Activated CD8-positive, alpha-beta T cell treated with anti-CD3 and anti-CD28 coated beads, Interleukin-2, amount 10 ng/mL, durations not matched to agents 7 days and 5 days (primary cell): Measurements from ENCODE around the gene DAPK3. TPM values are rescaled to one million over a fixed set of nuclear protein-coding genes. Genes with fewer than 3 reads are reported as not detected.
"Not testable (repeated sequence)": the region's sequence is repeated elsewhere in the genome, so short reads cannot be mapped to it uniquely, and the experiment has no call there.

Experiments used
- ATAC-seq: fragments of 150-1000 bp; cut with Tn5 transposase; one replicate; pipeline ENCODE4 v1.10.0; 2021; ENCODE audit warnings: moderate library complexity
- CTCF ChIA-PET: fragments of 350-600 bp; sonication (Branson Sonifier 250); formaldehyde crosslinking; loops from one replicate; lab custom pipeline; 2021; ENCODE audit warnings: antibody characterized with exemption; lab: Charles Lee
- POLR2A ChIA-PET: fragments of 350-600 bp; sonication (Branson Sonifier 250); formaldehyde crosslinking; loops from one replicate; lab custom pipeline; 2021; ENCODE audit warnings: antibody characterized with exemption; lab: Charles Lee
- DNase-seq: peaks from one replicate; pipeline ENCODE4 v3.0.0-alpha.2; 2020
- H3K27ac Mint-ChIP-seq: one replicate; pipeline ENCODE4 v1.8.0; 2021; ENCODE audit warnings: mild to moderate bottlenecking, mixed read lengths
- H3K27me3 Mint-ChIP-seq: one replicate; pipeline ENCODE4 v1.8.0; 2021; ENCODE audit warnings: low read depth, mixed read lengths
- H3K36me3 Mint-ChIP-seq: one replicate; pipeline ENCODE4 v1.8.0; 2021; ENCODE audit warnings: low read depth, mixed read lengths
- H3K4me1 Mint-ChIP-seq: one replicate; pipeline ENCODE4 v1.8.0; 2021; ENCODE audit warnings: low read depth, mixed read lengths
- H3K4me3 Mint-ChIP-seq: one replicate; pipeline ENCODE4 v1.8.0; 2021; ENCODE audit warnings: mild to moderate bottlenecking, mixed read lengths
- H3K9me3 Mint-ChIP-seq: one replicate; pipeline ENCODE4 v1.8.0; 2022; ENCODE audit warnings: mixed read lengths; ENCODE audit not compliant: insufficient read depth
- total RNA-seq, 2 experiments: library from RNA; stranded (reverse); gene quantifications; one replicate each; pipeline ENCODE4 v1.2.3, GENCODE V29; 2021

The DAPK3 gene
- total RNA-seq, 2 experiments from 2014 or later: 43.0 to 44.9 TPM

GRCh38 chr19:3975144-3975543 lies 4.2 kb upstream of the DAPK3 start:
- ChIA-PET POLR2A (interaction anchor here (0.5 to 1.5 kb wide), 3 partner anchors 10 to 163 kb away, joined by 3 to 4 read pairs (median 4); partner anchors contain the start of gene EEF2), CTCF (interaction anchor here (1.2 kb wide), 1 partner anchor 11 kb away, joined by 3 read pairs; no protein-coding TSS in a partner anchor)
- peaks cover 42% of the 10 kb centered on the region for H3K36me3 Mint-ChIP-seq
- no peak overlapping the region for H3K4me3 Mint-ChIP-seq
- no peak for ATAC-seq
- no peak for DNase-seq
- no peak overlapping the region for H3K27ac Mint-ChIP-seq
- H3K4me1 Mint-ChIP-seq: peaks cover 19% of the 10 kb centered on the region
- H3K27me3 Mint-ChIP-seq: no peaks in the 10 kb centered on the region
- H3K9me3 Mint-ChIP-seq: no peaks in the 10 kb centered on the region

GRCh38 chr19:3970313-3970807 lies 539 bp downstream of the DAPK3 start:
- peak overlapping the region; percentile 87 for H3K4me3 Mint-ChIP-seq
- no peaks in the 10 kb centered on the region for H3K27me3 Mint-ChIP-seq
- H3K4me1 Mint-ChIP-seq: peaks cover 35% of the 10 kb centered on the region
- DNase-seq (no peak), ATAC-seq (no peak)
- no peaks in the 10 kb centered on the region for H3K9me3 Mint-ChIP-seq
- ChIA-PET POLR2A (interaction anchor here (0.5 to 2.5 kb wide), 6 partner anchors 10 to 413 kb away, joined by 3 to 32 read pairs (median 4); partner anchors contain the start of gene EEF2), CTCF (interaction anchor here (1.0 to 2.2 kb wide), 5 partner anchors 15 to 555 kb away, joined by 3 to 23 read pairs (median 4); partner anchors contain the start of genes EEF2 and MRPL54)
- peaks cover 17% of the 10 kb centered on the region for H3K36me3 Mint-ChIP-seq
- H3K27ac Mint-ChIP-seq: peak overlapping the region; percentile 86

GRCh38 chr19:3969435-3970312 lies 1.2 kb downstream of the DAPK3 start:
- ChIA-PET CTCF (no interaction called here), POLR2A (interaction anchor here (1.0 to 1.2 kb wide), 2 partner anchors 12 to 16 kb away, joined by 4 to 7 read pairs; partner anchors contain the start of gene EEF2)
- H3K36me3 Mint-ChIP-seq: peaks cover 21% of the 10 kb centered on the region
- H3K4me1 Mint-ChIP-seq: peaks cover 35% of the 10 kb centered on the region
- H3K27me3 Mint-ChIP-seq: no peaks in the 10 kb centered on the region
- DNase-seq (no peak), ATAC-seq (no peak)
- H3K27ac Mint-ChIP-seq: peak overlapping the region; percentile 86
- no peaks in the 10 kb centered on the region for H3K9me3 Mint-ChIP-seq
- H3K4me3 Mint-ChIP-seq: peak overlapping the region; percentile 87

GRCh38 chr19:3968556-3969434 lies 2.1 kb downstream of the DAPK3 start:
- H3K4me1 Mint-ChIP-seq: peaks cover 35% of the 10 kb centered on the region
- H3K27me3 Mint-ChIP-seq: no peaks in the 10 kb centered on the region
- H3K4me3 Mint-ChIP-seq: peak overlapping the region; percentile 8
- no peak for DNase-seq
- CTCF ChIA-PET: no interaction called here
- no peak for ATAC-seq
- H3K9me3 Mint-ChIP-seq: no peaks in the 10 kb centered on the region
- no peak overlapping the region for H3K27ac Mint-ChIP-seq
- peaks cover 22% of the 10 kb centered on the region for H3K36me3 Mint-ChIP-seq
- POLR2A ChIA-PET: interaction anchor here (1.0 to 1.2 kb wide), 2 partner anchors 13 to 17 kb away, joined by 4 to 7 read pairs; partner anchors contain the start of gene EEF2

GRCh38 chr19:3967983-3968382 lies 2.9 kb downstream of the DAPK3 start:
- H3K4me3 Mint-ChIP-seq, CTCF ChIA-PET, H3K27ac Mint-ChIP-seq, ATAC-seq, H3K27me3 Mint-ChIP-seq, H3K9me3 Mint-ChIP-seq, DNase-seq, POLR2A ChIA-PET: not testable (repeated sequence)
- H3K4me1 Mint-ChIP-seq: peaks cover 35% of the 10 kb centered on the region
- H3K36me3 Mint-ChIP-seq: peaks cover 24% of the 10 kb centered on the region

- ATAC-seq: no peak
- POLR2A ChIA-PET: no interaction called here
- H3K9me3 Mint-ChIP-seq: no peaks in the 10 kb centered on the region
- peaks cover 33% of the 10 kb centered on the region for H3K4me1 Mint-ChIP-seq
- H3K36me3 Mint-ChIP-seq: peaks cover 31% of the 10 kb centered on the region
- H3K27ac Mint-ChIP-seq: peak overlapping the region; percentile 57
- H3K4me3 Mint-ChIP-seq: no peak overlapping the region
- CTCF ChIA-PET: interaction anchor here (1.2 kb wide), 1 partner anchor 22 kb away, joined by 3 read pairs; no protein-coding TSS in a partner anchor
- no peak for DNase-seq
- H3K27me3 Mint-ChIP-seq: no peaks in the 10 kb centered on the region
Observed at GRCh38 chr19:3966051-3967017, 4.6 kb downstream of the DAPK3 start.

GRCh38 chr19:3964256-3965194 lies 6.4 kb downstream of the DAPK3 start:
- DNase-seq: no peak
- H3K4me1 Mint-ChIP-seq: peaks cover 17% of the 10 kb centered on the region
- H3K27me3 Mint-ChIP-seq: no peaks in the 10 kb centered on the region
- ChIA-PET CTCF (interaction anchor here (0.6 to 1.2 kb wide), 2 partner anchors 23 to 213 kb away, joined by 3 read pairs; no protein-coding TSS in a partner anchor), POLR2A (no interaction called here)
- no peak overlapping the region for H3K4me3 Mint-ChIP-seq
- H3K27ac Mint-ChIP-seq: no peak overlapping the region
- H3K36me3 Mint-ChIP-seq: peaks cover 32% of the 10 kb centered on the region
- H3K9me3 Mint-ChIP-seq: no peaks in the 10 kb centered on the region
- ATAC-seq: no peak

- H3K27me3 Mint-ChIP-seq: no peaks in the 10 kb centered on the region
Observed at GRCh38 chr19:3963458-3964255, 7.2 kb downstream of the DAPK3 start.

DNA sequence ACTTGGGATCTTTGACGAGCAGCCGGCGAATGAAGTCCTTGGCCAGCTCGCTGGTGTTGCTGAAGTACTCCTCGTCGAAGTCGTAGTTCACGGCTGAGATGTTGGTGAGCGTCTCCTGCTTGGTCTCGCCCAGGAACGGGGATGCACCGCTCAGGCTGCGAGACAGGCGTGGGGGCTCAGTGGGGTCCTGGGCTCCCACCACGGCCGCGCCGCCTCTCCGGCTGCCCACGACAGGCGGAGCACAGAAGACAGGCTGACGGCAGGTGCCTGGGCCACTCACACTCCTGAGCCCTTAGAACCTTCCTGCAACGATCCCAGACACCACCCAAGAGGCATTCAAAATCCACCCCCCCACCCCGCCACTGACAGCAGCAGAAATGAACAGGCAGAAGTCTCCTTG lies 9.9 kb downstream of the DAPK3 start:
- DNase-seq (no peak), ATAC-seq (no peak)
- H3K9me3 Mint-ChIP-seq: no peaks in the 10 kb centered on the region
- no peak overlapping the region for H3K4me3 Mint-ChIP-seq
- POLR2A ChIA-PET: no interaction called here
- H3K36me3 Mint-ChIP-seq: peaks cover 21% of the 10 kb centered on the region
- CTCF ChIA-PET: no interaction called here
- no peaks in the 10 kb centered on the region for H3K27me3 Mint-ChIP-seq
- H3K4me1 Mint-ChIP-seq: no peaks in the 10 kb centered on the region
- no peak overlapping the region for H3K27ac Mint-ChIP-seq

More at GRCh38 chr19:3963458-3964255, 7.2 kb downstream of the DAPK3 start:
- peaks cover 10% of the 10 kb centered on the region for H3K4me1 Mint-ChIP-seq
- DNase-seq (no peak), ATAC-seq (no peak)
- ChIA-PET CTCF (no interaction called here), POLR2A (interaction anchor here (0.6 to 1.1 kb wide), 2 partner anchors 10 to 21 kb away, joined by 3 read pairs; no protein-coding TSS in a partner anchor)
- no peak overlapping the region for H3K27ac Mint-ChIP-seq
- no peaks in the 10 kb centered on the region for H3K9me3 Mint-ChIP-seq
- no peak overlapping the region for H3K4me3 Mint-ChIP-seq
- H3K36me3 Mint-ChIP-seq: peaks cover 26% of the 10 kb centered on the region
